HG02642 (cell line): ENCODE results near the gene MTCL1.

Source experiments
- ATAC-seq: cut with Tn5 transposase; IDR thresholded peaks from one replicate; pipeline ENCODE4 v1.9.1; 2021; ENCODE audit warnings: mild to moderate bottlenecking; ENCODE audit not compliant: unreplicated experiment, poor library complexity

The MTCL1 gene

DNA sequence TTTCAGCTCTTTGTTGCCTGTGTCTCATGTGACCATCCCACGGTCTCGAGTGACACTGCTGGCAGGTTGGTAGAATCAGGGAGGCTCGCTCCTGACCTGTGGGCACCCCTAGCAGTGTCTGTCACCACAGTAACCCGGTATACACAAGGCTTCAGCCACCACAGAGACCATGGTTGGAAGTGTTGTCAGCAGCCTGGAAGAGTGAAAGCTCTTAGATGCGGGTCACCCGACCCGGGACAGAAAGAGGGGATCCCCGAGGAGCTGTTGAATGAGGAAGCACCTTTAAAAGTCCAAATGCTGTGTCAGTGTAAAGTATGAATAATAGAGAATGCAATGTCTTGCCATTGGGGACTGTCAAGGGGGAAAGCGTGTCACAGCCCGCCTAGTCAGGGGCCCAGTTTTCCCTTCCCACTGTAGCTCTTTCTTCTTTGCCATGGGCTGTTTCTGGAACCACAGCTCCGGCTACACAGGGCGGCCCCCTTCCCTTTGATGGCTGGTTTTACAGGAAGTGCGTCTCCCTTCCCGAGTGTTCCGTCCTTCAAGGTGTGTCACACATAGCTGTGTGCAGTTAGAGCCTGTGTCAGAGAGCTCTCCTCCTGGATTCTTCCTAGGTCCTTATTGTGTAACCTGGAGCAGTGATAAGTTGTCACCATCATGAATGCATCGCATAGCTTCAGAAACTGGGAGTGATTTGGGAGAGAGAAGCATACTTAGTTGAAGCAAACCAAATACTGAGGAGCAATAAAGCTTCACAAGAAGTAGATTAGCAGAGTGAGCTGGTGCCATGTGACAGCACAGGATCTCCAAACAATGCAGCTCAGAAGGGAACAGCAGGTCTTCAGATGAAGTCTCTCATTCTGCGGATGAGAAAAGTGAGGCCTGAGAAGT, 81.4 kb downstream of the MTCL1 start:
- ATAC-seq: no peak

GRCh38 chr18:8787371-8787670, 82.0 kb downstream of the MTCL1 start:
- ATAC-seq: no peak

- ATAC-seq: no peak
Observed at GRCh38 chr18:8787794-8788193, 82.4 kb downstream of the MTCL1 start.

- no peak for ATAC-seq
Observed at GRCh38 chr18:8788503-8789429, 83.4 kb downstream of the MTCL1 start.

- no peak for ATAC-seq
Observed at GRCh38 chr18:8791171-8791651, 85.9 kb downstream of the MTCL1 start.

DNA sequence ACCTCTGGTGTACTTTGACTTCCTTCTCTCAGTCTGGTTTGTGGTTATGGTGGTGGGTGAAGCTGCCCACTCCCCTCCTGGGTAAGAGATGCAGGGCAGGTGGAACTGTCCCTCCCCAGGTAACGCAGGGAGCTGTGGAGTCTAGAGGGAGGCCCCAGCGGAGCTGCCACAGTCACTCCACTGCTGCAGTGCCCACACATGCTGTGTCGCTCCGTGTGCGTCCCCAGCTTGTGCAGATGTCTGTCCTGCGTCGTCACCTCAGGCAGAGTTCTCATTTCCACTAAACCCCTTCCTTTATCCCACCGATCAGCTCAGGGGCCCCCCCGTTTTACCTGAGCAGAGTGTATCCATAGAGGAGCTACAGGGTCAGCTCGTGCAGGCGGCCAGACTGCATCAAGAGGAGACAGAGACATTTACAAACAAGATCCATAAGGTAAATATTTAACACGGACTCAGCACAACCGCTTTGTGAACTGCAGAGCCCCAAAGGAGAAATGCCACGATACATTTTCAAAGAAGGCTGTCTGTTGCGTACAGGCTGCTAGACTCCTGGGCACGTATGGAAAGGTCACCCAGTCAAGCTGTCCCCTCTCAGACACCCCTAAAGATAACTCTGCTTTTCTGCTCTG, 87.4 kb downstream of the MTCL1 start:
- no peak for ATAC-seq

- ATAC-seq: no peak
Observed at GRCh38 chr18:8793445-8794155, 88.2 kb downstream of the MTCL1 start.

- ATAC-seq: no peak
Observed at GRCh38 chr18:8794156-8794933, 89.0 kb downstream of the MTCL1 start.

GRCh38 chr18:8794934-8795280, 89.6 kb downstream of the MTCL1 start:
- ATAC-seq: no peak

- ATAC-seq: no peak
Observed at GRCh38 chr18:8795586-8796325, 90.4 kb downstream of the MTCL1 start.

DNA sequence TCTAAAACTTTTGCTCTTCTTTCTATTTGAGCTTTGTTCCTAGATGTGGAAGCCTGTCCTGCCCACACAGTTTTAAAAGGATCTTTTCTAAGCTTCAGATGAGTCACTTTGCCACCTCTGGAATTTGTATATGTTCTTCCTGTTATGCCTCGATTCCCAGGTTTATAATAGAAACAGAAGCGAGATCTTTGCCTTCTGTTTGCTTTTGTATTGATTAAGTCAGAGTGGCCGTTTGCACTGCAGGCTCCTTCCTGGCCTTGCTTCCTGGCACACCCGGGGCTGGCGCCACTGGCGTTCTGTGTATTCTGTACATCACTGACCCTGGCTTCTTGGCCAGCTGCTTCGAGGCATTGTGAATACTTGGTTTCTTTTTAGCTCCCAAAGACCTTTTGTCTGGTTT, 91.8 kb downstream of the MTCL1 start:
- no peak for ATAC-seq

DNA sequence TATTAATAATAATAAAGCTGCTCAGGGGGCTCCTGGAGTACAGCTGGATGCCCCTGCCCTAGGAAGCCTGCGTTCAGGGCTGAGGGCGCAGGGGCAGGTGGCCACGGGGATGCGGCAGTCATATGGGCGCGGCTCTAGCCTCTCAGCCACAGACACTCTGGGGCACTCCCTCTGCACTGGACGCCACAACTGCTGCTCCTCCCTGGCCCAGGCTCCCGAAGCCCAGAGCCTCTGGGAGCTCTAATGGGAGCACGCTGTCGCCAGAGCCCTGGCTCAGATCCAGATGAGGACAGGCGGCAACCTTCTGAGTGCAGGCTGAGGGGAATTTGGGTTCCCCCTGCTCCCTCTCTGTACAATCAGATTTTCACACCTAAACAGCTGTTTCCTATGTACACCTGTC, 93.6 kb downstream of the MTCL1 start:
- no peak for ATAC-seq

DNA sequence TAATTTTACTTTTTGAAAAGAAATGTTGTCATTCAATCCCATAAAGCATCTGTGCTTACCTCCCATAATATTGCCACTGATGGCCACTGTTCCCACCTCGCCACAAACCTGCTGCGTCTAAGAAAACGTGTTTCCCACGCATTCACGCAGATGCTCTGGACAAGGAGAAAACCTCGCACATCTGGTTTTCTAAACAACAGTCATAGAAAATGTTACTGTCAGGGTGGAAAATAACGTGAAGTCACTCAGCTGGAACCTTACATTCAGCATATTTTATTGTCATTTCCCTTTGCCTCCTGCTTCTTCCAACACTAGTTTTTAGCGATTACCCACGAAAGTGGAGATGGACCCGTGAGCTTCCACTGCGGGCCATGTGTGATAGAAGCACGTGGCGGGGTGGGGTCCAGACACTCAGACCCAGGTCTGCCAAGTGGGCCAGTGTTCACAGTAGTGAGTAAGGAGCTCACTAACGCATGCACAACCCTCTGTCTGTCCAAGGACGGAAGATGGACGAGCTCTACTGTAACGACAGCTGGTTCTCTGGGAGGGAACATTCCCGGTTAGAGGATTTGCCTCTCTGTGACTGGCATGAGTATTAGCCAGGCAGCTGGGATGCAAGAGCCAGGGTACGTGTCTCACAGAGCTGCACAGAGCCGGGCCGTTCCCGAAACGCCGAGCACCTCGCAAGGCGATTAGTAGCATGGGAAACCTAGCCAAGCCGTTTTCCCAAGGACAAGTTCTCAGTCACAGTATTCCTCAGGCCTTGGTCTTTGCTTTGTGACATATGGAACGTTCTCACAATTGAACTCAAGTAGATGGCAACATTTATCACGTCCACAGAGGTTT, 94.5 kb downstream of the MTCL1 start:
- ATAC-seq: no peak

DNA sequence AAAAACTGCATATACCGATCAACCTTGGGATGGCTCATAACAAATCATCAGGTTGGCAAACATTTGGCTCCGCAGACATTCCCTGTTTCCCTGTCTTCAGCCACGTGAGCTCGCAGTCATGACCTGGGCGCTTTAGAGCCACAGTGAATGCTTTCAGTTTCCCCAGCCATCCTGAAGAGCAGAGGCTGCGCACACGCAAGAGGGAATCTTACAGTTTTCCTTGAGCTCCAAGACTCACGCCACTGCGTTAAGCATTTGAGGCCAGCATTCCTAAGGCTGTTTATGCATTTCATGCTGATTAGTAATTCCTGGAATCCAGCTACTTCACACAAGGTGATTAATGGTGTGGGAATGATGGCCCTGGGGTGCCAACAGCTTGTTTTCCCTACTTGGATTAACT, 95.1 kb downstream of the MTCL1 start:
- ATAC-seq: no peak

DNA sequence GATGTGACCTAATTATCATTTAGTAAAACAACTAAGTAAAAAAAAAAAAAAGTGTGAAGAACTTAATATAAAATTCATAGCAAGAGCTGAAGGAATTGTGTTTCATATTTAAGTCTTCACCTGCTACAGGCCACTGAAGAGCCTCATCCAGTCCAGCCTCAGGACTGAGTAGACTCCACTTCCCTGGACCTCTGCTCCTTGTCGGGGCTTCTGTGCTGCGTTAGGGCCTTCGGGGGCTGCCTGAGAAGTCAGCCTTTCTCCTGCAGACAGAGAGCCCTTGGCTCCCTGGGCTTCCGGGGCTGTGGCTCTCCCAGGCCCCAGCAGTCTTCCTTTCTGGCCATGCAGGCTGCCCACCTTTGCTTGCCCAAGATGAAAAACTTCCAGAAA, 95.5 kb downstream of the MTCL1 start:
- ATAC-seq: no peak

DNA sequence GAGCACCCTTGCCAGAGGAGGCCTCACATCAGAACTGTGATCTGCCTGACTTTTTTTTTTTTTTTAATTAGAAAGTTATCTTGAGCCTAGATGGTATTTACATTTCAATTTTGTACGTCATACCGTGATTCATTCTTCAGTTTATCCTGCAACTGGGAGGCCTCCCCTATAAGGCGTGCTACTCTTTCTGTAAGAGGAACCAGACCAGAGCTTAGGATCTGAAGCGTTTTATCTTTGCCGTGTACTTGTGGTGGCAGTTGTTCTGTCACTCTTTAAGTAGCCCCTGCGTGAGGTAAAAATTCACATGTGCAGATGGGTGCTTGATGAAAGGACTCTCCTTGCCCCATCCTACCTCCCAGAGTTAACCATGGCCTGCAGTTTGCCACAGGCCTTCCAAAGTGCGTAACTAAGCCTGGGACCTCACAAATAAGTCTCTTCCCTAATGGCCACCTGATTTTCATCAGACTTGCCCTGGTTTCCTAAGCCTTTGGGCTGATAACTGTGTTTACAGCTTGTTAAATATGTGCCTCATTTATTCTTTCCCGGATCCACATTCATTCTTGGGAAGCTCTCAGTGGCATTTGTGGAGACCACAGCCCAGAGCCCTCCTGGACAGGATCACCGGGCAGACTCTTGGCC, 96.0 kb downstream of the MTCL1 start:
- no peak for ATAC-seq

DNA sequence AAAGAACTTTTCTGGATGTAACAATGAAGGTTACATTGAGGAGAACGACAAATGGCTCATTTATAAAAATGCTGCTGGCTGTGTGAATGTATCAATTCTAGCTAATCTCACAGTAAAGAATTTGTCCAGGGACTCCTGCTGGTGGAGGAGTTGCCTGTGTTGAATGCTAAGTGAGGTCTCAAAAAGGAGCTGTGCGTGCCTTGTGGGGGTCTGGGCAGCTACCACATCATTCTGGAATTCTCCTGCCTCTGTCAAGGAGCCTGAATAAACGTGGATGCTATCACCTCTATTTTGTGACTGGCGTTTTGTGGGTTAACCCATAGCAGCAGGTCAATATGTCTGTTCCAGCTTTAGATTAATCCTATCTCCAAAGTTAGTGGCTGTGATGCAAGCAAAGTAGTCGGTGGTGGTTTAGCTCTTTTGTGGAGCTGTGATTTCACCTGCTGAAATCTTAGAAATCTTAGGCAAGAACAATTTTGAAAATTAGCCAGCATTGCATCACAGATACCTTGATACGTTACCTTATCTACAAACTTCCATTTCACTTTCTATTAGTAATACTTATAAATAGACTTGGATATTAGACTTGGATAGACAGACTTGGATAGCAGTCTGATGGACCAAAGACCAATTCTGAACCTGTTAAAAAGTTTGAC, 96.8 kb downstream of the MTCL1 start:
- ATAC-seq: no peak
